ENCODE results near the gene PM20D1. TPM values are rescaled to one million over a fixed set of nuclear protein-coding genes. Genes with fewer than 3 reads are reported as not detected.
"Not testable (repeated sequence)": the region's sequence is repeated elsewhere in the genome, so short reads cannot be mapped to it uniquely, and the experiment has no call there.

PM20D1 gene
- polyA plus RNA-seq, 1 of the 3 experiments (the other 2 are of a cell fraction): not detected

DNA sequence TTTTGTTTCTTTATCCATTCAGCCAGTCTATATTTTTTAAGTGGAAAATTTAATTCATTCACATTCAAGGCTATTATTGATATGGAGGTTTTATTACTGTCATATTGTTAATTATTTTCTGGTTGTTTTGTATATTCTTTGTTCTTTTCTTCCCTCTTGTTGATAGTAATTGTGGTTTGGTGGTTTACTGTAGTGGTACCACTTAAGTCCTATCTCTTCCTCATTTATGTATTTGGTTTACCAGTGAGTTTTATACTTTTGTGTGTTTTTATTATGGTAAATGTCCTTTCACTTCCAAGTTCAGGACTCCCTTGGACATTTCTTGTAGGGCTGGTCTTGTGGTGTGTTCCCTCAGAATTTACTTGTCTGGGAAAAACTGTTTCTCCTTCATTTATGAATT lies 28.1 kb upstream of the PM20D1 start (continued):
- TF ChIP-seq, protein P1, sequence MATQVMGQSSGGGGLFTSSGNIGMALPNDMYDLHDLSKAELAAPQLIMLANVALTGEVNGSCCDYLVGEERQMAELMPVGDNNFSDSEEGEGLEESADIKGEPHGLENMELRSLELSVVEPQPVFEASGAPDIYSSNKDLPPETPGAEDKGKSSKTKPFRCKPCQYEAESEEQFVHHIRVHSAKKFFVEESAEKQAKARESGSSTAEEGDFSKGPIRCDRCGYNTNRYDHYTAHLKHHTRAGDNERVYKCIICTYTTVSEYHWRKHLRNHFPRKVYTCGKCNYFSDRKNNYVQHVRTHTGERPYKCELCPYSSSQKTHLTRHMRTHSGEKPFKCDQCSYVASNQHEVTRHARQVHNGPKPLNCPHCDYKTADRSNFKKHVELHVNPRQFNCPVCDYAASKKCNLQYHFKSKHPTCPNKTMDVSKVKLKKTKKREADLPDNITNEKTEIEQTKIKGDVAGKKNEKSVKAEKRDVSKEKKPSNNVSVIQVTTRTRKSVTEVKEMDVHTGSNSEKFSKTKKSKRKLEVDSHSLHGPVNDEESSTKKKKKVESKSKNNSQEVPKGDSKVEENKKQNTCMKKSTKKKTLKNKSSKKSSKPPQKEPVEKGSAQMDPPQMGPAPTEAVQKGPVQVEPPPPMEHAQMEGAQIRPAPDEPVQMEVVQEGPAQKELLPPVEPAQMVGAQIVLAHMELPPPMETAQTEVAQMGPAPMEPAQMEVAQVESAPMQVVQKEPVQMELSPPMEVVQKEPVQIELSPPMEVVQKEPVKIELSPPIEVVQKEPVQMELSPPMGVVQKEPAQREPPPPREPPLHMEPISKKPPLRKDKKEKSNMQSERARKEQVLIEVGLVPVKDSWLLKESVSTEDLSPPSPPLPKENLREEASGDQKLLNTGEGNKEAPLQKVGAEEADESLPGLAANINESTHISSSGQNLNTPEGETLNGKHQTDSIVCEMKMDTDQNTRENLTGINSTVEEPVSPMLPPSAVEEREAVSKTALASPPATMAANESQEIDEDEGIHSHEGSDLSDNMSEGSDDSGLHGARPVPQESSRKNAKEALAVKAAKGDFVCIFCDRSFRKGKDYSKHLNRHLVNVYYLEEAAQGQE (IDR thresholded peaks at IDR 0.05; ENCODE audit: low read depth, low read length): no peak
- TF ChIP-seq RCOR1 (IDR thresholded peaks at IDR 0.05; ENCODE audit: low read length) (no peak), RFX5 (IDR thresholded peaks at IDR 0.05; ENCODE audit: low read length) (no peak)

DNA sequence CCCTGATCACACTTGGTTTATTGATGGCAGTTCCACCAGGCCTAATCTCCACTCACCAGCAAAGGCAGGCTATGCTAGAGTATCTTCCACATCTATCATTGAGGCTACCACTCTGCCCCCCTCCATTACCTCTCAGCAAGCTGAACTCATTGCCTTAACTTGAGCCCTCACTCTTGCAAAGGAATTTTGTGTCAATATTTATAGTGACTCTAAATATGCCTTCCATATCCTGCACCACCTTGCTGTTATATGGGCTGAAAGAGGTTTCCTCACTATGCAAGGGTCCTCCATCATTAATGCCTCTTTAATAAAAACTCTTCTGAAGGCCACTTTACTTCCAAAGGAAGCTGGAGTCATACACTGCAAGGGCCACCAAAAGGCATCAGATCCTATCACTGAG lies 23.2 kb upstream of the PM20D1 start:
- H3K9me2 ChIP-seq; H3K9ac ChIP-seq; H3K79me2 ChIP-seq (ENCODE audit: insufficient read depth); H3K27ac ChIP-seq (ENCODE audit: low read depth in 2 of 2, low read length in 1 of 2); H4K20me1 ChIP-seq (ENCODE audit: insufficient read depth); H2AFZ ChIP-seq (ENCODE audit: low read depth); CTCF ChIA-PET; H3K9me3 ChIP-seq; H3K36me3 ChIP-seq (replicated peaks in 1 of 2; ENCODE audit: control insufficient read depth in 1 of 2, insufficient read depth in 2 of 2, low read length in 1 of 2); POLR2A ChIA-PET; H3K4me3 ChIP-seq (ENCODE audit: low read depth in 2 of 2, low read length in 1 of 2); H3F3A ChIP-seq (replicated peaks; ENCODE audit: insufficient read depth); DNase-seq; H3K27me3 ChIP-seq (ENCODE audit: insufficient read depth); H3K4me2 ChIP-seq; H3K4me1 ChIP-seq (ENCODE audit: control insufficient read depth in 1 of 2, insufficient read depth in 2 of 2, low read depth in 1 of 2, low read length in 1 of 2): not testable (repeated sequence)

DNA sequence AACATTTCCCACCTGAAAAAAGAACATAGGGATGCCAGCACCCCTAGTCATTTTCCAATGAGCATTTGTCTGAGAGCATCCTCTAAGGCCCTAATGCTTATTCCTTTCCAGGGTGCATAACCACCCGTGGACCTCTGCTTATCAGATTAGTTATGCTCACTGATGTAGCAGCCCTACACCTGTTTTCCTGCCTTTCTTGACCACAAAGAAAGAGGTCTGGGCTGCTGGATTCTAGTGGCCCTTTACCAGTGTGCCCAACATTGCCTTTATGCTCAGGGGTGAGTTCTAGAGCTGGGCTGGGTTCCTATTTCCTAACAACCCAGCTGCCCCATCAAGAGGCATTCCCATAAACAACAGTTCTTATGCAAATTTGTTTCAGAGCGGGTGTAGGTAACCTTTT lies 20.3 kb upstream of the PM20D1 start:
- Histone ChIP-seq H3K9me2 (no peaks in the 10 kb centered on the region), H2AFZ (ENCODE audit: low read depth) (no peak overlapping the region), H4K20me1 (ENCODE audit: insufficient read depth) (no peaks in the 10 kb centered on the region), H3F3A (replicated peaks; ENCODE audit: insufficient read depth) (no peaks in the 10 kb centered on the region), H3K36me3 (replicated peaks in 1 of 2; ENCODE audit: control insufficient read depth in 1 of 2, insufficient read depth in 2 of 2, low read length in 1 of 2) (no peaks in the 10 kb centered on the region), H3K4me2 (no peak overlapping the region), H3K4me3 (ENCODE audit: low read depth in 2 of 2, low read length in 1 of 2) (no peak overlapping the region), H3K9me3 (no peaks in the 10 kb centered on the region), H3K27ac (ENCODE audit: low read depth in 2 of 2, low read length in 1 of 2) (no peak overlapping the region), H3K9ac (no peak overlapping the region), H3K79me2 (ENCODE audit: insufficient read depth) (no peaks in the 10 kb centered on the region), H3K27me3 (ENCODE audit: insufficient read depth) (no peaks in the 10 kb centered on the region), H3K4me1 (ENCODE audit: control insufficient read depth in 1 of 2, insufficient read depth in 2 of 2, low read depth in 1 of 2, low read length in 1 of 2) (no peaks in the 10 kb centered on the region)
- DNase-seq: no peak
- CTCF ChIA-PET: interaction anchor here (0.9 kb wide), 1 partner anchor 10 kb away, joined by 3 read pairs; no protein-coding TSS in a partner anchor
- TF ChIP-seq, protein P2, sequence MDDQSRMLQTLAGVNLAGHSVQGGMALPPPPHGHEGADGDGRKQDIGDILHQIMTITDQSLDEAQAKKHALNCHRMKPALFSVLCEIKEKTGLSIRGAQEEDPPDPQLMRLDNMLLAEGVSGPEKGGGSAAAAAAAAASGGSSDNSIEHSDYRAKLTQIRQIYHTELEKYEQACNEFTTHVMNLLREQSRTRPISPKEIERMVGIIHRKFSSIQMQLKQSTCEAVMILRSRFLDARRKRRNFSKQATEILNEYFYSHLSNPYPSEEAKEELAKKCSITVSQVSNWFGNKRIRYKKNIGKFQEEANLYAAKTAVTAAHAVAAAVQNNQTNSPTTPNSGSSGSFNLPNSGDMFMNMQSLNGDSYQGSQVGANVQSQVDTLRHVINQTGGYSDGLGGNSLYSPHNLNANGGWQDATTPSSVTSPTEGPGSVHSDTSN (IDR thresholded peaks at IDR 0.05): no peak
- no peak for TF ChIP-seq RAD21 (IDR thresholded peaks at IDR 0.05; ENCODE audit: low read length)
- TF ChIP-seq, protein P3, sequence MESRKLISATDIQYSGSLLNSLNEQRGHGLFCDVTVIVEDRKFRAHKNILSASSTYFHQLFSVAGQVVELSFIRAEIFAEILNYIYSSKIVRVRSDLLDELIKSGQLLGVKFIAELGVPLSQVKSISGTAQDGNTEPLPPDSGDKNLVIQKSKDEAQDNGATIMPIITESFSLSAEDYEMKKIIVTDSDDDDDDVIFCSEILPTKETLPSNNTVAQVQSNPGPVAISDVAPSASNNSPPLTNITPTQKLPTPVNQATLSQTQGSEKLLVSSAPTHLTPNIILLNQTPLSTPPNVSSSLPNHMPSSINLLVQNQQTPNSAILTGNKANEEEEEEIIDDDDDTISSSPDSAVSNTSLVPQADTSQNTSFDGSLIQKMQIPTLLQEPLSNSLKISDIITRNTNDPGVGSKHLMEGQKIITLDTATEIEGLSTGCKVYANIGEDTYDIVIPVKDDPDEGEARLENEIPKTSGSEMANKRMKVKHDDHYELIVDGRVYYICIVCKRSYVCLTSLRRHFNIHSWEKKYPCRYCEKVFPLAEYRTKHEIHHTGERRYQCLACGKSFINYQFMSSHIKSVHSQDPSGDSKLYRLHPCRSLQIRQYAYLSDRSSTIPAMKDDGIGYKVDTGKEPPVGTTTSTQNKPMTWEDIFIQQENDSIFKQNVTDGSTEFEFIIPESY (IDR thresholded peaks at IDR 0.05; ENCODE audit: borderline replicate concordance, low read depth): no peak
- TF ChIP-seq JUND (IDR thresholded peaks at IDR 0.05): no peak
- no peak for TF ChIP-seq NRF1 (IDR thresholded peaks at IDR 0.05; ENCODE audit: low read depth, low read length)
- TF ChIP-seq, protein P4, sequence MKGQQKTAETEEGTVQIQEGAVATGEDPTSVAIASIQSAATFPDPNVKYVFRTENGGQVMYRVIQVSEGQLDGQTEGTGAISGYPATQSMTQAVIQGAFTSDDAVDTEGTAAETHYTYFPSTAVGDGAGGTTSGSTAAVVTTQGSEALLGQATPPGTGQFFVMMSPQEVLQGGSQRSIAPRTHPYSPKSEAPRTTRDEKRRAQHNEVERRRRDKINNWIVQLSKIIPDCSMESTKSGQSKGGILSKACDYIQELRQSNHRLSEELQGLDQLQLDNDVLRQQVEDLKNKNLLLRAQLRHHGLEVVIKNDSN (IDR thresholded peaks at IDR 0.05; ENCODE audit: borderline replicate concordance, low read depth): no peak
- no peak for TF ChIP-seq NFIC (IDR thresholded peaks at IDR 0.05; ENCODE audit: borderline replicate concordance)
- TF ChIP-seq, protein P5, sequence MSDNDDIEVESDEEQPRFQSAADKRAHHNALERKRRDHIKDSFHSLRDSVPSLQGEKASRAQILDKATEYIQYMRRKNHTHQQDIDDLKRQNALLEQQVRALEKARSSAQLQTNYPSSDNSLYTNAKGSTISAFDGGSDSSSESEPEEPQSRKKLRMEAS (IDR thresholded peaks at IDR 0.05; ENCODE audit: low read depth): no peak
- POLR2A ChIA-PET: no interaction called here
- 49% methylated on average over 2 of the region's 2 CpGs for WGBS (ENCODE audit: low lambda C conversion rate)
